Measurements from ENCODE around the gene FAF1. TPM values are rescaled to one million over a fixed set of nuclear protein-coding genes. Genes with fewer than 3 reads are reported as not detected.
"Not testable (repeated sequence)": the region's sequence is repeated elsewhere in the genome, so short reads cannot be mapped to it uniquely, and the experiment has no call there.

FAF1 gene
- polyA plus RNA-seq, 3 donors, result 69.2 to 76.7 (median 73.4) TPM

GRCh38 chr1:50808296-50808695 is 151.8 kb downstream of the FAF1 start:
- no peak for DNase-seq (ENCODE audit: low read depth in 3 of 3, low spot score in 2 of 3)

- no peak for DNase-seq (ENCODE audit: low read depth in 3 of 3, low spot score in 2 of 3)
Measured at GRCh38 chr1:50796272-50796671, 163.8 kb downstream of the FAF1 start.

GRCh38 chr1:50793521-50793920 is 166.5 kb downstream of the FAF1 start:
- DNase-seq (ENCODE audit: low read depth in 3 of 3, low spot score in 2 of 3), result no peak

GRCh38 chr1:50787266-50787665 is 172.8 kb downstream of the FAF1 start:
- DNase-seq (ENCODE audit: low read depth in 3 of 3, low spot score in 2 of 3), result no peak

- no peak for DNase-seq (ENCODE audit: low read depth in 3 of 3, low spot score in 2 of 3)
Measured at GRCh38 chr1:50783286-50783685, 176.8 kb downstream of the FAF1 start.

- DNase-seq (ENCODE audit: low read depth in 3 of 3, low spot score in 2 of 3), result no peak
Measured at GRCh38 chr1:50780797-50781196, 179.3 kb downstream of the FAF1 start.

GRCh38 chr1:50779801-50780200 is 180.3 kb downstream of the FAF1 start:
- no peak for DNase-seq (ENCODE audit: low read depth in 3 of 3, low spot score in 2 of 3)

GRCh38 chr1:50775740-50776139 is 184.3 kb downstream of the FAF1 start:
- DNase-seq (ENCODE audit: low read depth in 3 of 3, low spot score in 2 of 3), result no peak

- DNase-seq (ENCODE audit: low read depth in 3 of 3, low spot score in 2 of 3), result peak in 2 of 3 donors; percentile 23 to 33
Measured at GRCh38 chr1:50774759-50775351, 185.2 kb downstream of the FAF1 start.

GRCh38 chr1:50766688-50767087 is 193.4 kb downstream of the FAF1 start:
- no peak for DNase-seq (ENCODE audit: low read depth in 3 of 3, low spot score in 2 of 3)

GRCh38 chr1:50756543-50756942 is 203.5 kb downstream of the FAF1 start:
- DNase-seq (ENCODE audit: low read depth in 3 of 3, low spot score in 2 of 3), result not testable (repeated sequence)

- DNase-seq (ENCODE audit: low read depth in 3 of 3, low spot score in 2 of 3), result not testable (repeated sequence)
Measured at GRCh38 chr1:50754764-50755163, 205.3 kb downstream of the FAF1 start.

GRCh38 chr1:50750021-50750619 is 209.9 kb downstream of the FAF1 start:
- no peak for DNase-seq (ENCODE audit: low read depth in 3 of 3, low spot score in 2 of 3)

GRCh38 chr1:50747394-50747793 is 212.7 kb downstream of the FAF1 start:
- DNase-seq (ENCODE audit: low read depth in 3 of 3, low spot score in 2 of 3), result no peak

GRCh38 chr1:50742523-50742922 is 217.5 kb downstream of the FAF1 start:
- no peak for DNase-seq (ENCODE audit: low read depth in 3 of 3, low spot score in 2 of 3)

- DNase-seq (ENCODE audit: low read depth in 3 of 3, low spot score in 2 of 3), result no peak
Measured at GRCh38 chr1:50739125-50739524, 220.9 kb downstream of the FAF1 start.

- DNase-seq (ENCODE audit: low read depth in 3 of 3, low spot score in 2 of 3), result no peak
Measured at GRCh38 chr1:50735443-50735842, 224.6 kb downstream of the FAF1 start.

- not testable (repeated sequence) for DNase-seq (ENCODE audit: low read depth in 3 of 3, low spot score in 2 of 3)
Measured at GRCh38 chr1:50727578-50727977, 232.5 kb downstream of the FAF1 start.

GRCh38 chr1:50724626-50725286 is 235.3 kb downstream of the FAF1 start:
- no peak for DNase-seq (ENCODE audit: low read depth in 3 of 3, low spot score in 2 of 3)

- DNase-seq (ENCODE audit: low read depth in 3 of 3, low spot score in 2 of 3), result no peak
Measured at GRCh38 chr1:50720457-50721053, 239.5 kb downstream of the FAF1 start.

GRCh38 chr1:50719126-50719525 is 240.9 kb downstream of the FAF1 start:
- DNase-seq (ENCODE audit: low read depth in 3 of 3, low spot score in 2 of 3), result no peak

GRCh38 chr1:50717327-50717726 is 242.7 kb downstream of the FAF1 start:
- no peak for DNase-seq (ENCODE audit: low read depth in 3 of 3, low spot score in 2 of 3)
